CD4-positive, alpha-beta T cell treated with Interleukin-1 beta for 1 hour (primary cell): Measurements from ENCODE around the gene ATP5PB.
A peak's percentile ranks its signal among the peaks of the same experiment; 100 is the strongest.

Experiments
- DNase-seq, 2 donors: peaks; one replicate each; pipeline ENCODE4 v3.0.0-alpha.2; 2020 to 2022

ATP5PB gene

GRCh38 chr1:111509997-111510375, 60.7 kb downstream of the ATP5PB start:
- no peak for DNase-seq

- peak in 1 of 2 donors; percentile 35 for DNase-seq
These were observed 62.1 kb downstream of the ATP5PB start for GRCh38 chr1:111511370-111511769.
